ENCODE data around the gene PAGE2.
"Not testable (repeated sequence)": the region's sequence is repeated elsewhere in the genome, so short reads cannot be mapped to it uniquely, and the experiment has no call there.

The PAGE2 gene, protein sequence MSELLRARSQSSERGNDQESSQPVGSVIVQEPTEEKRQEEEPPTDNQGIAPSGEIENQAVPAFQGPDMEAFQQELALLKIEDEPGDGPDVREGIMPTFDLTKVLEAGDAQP

DNA sequence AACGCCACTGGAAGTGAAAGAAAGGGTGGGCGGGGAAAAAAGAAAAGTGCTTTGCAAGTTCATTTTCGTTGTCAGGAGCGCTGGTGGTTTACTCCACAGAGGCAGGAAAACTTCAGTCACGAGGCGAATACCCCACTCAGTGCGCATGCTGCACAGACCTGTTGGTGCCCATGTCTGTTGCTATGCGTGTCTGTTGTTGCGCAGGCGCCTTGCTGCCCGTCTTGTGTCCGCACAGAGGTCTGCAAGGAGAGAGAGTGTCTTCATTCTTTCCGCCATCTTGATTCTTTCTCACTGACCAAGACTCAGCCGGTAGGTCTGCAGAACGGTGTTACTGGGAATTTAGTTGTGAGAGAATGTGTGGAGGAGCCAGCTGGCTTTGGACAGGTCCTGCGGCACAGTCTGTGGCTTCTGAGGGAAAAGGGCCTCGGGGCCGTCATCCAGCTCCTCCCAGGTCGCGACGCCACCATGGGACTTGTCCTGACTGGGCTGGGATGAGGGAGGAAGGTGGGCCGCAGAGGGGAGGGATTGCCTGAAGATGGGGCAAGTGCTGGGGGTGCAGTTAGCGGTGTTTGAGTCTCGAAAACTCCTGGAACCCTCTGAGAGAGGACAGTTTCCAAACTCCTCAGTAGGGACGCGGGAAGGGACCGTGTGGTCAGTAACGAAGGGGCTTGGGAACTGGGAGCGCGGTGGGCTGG, at the start of gene PAGE2:
Gene PAGE2 (plus strand): TSS at position 224 of the 695 bp plus-strand sequence. CDS start 1,003 bp downstream, outside the sequence.
- DNase-seq = no peak

DNA sequence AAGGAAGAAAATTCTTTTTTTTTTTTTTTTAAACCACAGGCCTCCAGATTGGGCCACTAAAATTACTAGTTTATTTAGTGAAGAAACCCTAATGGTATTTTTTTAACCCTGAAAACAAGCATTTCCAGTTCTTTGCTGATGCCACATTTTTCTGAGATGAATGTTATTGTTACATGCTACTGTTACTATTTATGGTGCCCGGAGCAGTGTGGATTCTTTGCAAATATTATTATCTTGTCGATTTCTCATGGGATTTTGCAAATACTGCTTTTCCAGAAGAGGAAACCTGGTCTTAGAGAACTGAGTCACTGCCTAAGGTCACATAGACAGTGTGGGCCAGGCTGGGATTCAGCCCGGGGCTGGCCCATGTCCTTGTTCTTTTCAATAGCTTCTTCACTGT, 49.3 kb upstream of the PAGE2 start:
- no peak for DNase-seq

DNA sequence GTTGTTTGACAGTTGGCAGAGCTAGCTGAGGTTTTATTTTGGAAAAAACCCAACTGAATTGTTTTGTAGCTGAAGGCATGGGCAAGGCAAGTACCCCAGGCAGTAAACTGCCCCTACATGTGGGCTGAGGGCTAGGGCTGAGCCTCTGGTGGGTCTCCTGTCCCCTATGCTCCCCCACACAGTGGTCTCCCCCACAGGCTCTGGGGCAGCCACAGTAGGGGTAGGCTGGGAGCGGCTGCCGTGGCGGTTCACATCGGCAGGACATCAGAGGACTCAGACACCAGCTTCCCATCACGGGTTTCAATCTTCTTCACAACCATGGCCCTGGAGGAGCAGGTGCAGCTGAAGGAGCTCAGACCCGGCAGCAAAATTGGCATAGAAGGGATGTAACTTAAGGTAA, 47.3 kb upstream of the PAGE2 start:
- no peak for DNase-seq

DNA sequence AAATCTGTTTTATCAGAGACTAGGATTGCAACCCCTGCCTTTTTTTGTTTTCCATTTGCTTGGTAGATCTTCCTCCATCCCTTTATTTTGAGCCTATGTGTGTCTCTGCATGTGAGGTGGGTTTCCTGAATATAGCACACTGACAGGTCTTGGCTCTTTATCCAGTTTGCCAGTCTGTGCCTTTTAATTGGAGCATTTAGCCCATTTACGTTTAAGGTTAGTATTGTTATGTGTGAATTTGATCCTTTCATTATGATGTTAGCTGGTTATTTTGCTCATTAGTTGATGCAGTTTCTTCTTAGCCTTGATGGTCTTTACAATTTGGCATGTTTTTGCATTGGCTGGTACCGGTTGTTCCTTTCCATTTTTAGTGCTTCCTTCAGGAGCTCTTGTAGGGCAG, 38.2 kb upstream of the PAGE2 start:
- not testable (repeated sequence) for DNase-seq

DNA sequence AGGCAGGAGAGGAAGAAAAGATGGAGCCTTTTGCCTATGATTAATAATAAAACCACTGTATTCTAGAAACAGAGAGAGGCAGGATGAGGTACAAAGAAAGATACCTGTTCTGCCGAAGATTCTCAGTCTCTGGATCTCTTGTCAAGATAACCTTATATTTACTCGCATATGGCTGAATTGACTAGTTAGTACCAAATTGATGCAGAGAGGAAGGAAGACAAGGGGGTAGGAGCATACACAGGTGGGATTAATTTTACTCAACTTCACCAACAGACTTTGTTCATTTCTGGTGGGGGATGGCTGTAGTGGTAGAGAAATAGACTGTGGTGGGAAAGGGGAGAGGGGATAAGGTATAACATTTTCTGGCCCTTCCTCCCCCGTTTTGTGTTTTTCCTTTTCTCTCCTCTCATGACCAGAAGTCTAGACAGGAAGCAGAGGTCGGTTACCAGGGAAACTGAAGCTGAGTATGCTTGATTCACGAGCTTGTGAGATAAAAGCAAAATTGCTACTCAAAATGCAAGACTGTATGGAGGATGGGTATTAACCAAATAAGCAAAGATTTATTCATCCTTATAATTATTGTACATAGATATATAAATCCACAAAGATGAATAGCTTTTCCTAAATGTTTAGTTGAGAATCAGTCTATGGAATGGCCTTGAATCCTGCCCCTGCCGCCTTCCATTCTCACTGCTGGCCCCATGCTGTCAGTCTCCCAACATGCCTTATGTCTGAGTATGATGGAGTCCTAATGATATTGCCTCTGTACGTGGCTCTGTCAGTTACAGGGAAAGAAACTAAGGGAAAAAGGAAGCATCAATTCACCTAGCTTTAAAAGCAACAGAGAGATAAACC, 31.8 kb upstream of the PAGE2 start:
- DNase-seq = no peak

DNA sequence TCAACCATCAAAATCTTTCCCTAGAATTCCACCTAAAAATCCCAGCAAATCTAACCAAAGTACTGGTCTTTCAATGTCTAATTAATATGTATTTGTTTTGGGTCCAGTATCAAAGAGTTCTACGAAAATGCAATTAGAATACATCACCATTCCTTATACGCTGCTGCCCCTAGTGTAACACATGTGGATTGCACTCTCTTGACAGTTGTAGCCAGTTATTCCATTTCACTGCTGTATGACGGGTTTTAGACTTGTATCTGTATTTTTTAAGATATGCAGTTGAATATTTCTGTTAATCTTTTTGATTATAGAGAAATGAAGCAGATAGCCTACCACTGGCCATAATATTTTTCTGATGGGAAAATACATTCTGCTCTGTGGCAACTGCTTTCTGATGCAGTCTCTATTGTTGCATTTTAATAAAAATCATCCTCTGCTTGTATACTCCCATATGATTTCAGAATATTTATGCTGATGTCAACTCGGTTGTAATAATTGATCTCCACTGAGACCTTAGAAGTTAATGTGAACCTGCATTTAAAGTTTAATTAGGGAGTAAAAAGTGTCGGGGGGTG, 31.1 kb upstream of the PAGE2 start:
- peak; percentile 3 to 27 for DNase-seq

DNA sequence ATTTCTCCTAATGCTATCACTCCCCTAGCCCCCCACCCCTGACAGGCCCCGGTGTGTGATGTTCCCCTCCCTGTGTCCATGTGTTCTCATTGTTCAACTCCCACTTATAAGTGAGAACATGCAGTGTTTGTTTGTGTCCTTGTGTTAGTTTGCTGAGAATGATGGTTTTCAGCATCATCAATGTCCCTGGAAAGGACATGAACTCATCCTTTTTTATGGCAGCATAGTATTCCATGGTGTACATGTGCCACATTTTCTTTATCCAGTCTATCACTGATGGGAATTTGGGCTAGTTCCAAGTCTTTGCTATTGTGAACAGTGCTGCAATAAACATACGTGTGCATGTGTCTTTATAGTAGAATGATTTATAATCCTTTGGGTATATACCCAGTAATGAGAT, 21.6 kb upstream of the PAGE2 start:
- not testable (repeated sequence) for DNase-seq

DNA sequence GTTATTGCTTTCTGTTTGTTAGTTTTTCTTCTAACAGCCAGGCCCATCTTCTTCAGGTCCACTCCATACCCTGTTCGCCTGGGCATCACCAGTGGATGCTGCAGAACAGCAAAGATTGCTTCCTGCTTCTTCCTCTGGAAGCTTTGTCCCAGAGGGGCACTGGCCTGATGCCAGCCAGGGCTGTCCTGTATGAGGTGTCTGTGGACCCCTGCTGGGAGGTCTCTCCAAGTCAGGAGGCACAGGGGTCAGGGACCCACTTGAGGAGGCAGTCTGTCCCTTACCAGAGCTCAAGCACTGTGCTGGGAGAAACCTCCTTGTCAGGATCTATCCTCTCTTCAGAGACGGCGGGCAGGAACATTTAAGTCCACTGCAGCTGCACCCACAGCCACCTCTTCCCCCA, 16.5 kb upstream of the PAGE2 start:
- DNase-seq = no peak

DNA sequence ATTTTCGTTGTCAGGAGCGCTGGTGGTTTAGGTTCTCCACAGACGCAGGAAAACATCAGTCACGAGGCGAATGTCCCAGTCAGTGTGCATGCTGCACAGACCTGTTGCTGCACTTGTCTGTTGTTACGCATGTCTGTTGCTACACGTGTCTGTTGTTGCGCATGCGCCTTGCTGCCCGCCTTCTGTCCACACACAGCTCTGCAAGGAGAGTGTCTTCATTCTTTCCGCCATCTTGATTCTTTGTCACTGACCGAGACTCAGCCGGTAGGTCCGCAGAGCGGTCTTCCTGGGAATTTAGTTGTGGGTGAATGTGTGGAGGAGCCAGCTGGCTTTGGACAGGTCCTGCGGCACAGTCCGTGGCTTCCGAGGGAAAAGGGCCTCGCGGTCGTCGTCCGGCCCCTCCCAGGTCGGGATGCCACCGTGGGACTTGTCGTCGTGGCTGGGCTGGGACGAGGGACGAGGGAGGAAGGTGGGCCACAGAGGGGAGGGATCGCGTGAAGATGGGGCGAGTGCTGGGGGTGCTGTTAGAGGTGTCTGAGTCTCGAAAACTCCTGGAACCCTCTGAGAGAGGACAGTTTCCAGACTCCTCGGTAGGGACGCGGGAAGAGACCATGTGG, 13.9 kb upstream of the PAGE2 start, which contains the start of gene PAGE2B:
Gene PAGE2B (plus strand): TSS at position 180 of the 617 bp plus-strand sequence. CDS start 1,012 bp downstream, outside the sequence.
- DNase-seq = no peak

DNA sequence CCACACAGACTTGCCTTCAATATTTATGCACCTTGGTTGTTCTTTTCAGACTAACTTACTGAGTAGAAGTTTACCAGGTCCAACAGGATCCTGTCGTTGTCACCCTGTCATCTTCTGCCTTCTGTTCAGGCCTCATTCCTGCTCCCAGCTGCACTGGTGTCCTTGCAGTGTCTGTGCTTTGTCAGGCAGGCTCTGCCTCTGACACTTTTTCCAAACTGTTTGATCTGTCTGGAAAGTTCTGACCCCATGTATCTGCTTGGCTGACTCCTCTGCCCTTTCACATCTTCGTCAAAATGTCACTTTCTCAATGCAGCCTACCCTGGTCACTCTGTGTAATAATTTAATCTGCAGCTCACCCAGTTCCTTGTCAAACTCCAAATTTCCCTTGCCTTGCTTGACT, 9.9 kb downstream of the PAGE2 start:
- DNase-seq = no peak

DNA sequence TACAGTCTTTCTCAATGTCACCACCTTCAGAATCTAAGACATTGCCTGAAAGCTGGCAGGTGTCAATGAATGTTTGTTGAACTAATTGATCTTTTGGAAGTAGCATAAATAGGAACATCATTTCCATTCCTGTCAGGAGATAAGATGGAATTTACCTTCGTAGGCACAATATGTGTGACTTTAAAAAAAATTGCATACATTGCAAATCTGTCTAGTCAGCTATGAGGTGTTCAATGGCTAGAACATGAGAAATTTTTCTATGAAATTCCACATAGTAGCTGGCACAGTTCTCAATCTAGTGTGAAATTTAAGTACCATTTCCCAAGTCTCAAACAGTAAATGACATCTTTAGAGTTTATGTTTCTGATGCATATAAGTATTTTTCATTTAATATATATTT, 10.3 kb downstream of the PAGE2 start:
- DNase-seq = no peak

DNA sequence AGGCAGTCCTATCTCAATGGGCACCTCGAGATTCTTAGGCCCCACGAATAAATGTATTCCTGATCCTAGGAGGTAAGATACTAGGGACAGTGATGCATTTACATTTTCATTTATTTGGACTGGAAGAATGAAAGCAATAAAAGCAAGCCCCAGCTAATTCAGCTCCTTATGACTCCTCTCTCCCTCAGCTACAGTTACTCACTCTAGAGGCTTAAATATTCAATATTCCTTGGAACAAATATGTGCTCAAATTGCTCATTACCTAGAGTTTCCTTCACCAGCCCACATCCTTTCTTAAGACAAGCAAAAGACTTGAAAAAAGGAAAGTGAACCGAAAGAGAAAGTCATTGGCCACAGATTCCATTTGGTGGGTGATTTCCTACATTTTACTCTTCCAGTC, 13.9 kb downstream of the PAGE2 start:
- no peak for DNase-seq

DNA sequence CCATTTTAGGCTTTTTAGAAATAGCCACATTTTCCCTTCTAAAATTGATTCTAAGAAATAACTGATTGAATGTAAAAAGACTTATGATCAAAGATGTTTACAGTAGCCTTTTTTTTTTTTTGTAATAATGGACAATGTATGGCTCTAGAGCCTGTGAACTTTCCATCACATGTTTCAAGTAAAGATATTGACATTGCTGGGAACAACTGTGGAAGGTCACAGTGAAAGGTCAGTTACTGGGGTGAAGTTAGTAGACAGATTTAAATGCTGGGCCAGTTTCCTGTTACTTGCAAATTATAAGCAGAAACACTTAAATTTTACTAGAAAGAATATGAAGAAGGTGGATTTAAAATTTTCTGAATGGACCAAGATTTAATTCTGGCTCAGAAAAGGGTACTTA, 18.4 kb downstream of the PAGE2 start:
- no peak for DNase-seq

DNA sequence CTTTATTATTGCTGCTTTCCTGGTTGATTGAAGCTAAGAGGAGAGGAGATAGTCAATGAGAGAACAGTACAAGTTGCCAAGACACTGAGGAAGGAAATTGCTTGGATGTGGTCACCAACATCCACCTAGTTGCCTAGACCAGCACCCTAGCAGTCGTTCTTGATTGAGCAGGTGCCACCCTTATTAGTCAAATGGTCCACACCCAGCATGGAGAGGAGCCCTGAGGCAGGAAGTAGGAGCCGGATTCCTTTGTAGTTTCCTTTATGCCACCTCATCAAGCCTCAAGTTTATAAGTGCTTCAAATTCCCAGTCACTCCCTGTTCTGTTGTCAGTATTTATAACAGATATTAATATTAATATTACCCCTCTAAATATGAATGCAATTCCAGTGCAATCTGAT, 19.1 kb downstream of the PAGE2 start:
- DNase-seq = no peak

DNA sequence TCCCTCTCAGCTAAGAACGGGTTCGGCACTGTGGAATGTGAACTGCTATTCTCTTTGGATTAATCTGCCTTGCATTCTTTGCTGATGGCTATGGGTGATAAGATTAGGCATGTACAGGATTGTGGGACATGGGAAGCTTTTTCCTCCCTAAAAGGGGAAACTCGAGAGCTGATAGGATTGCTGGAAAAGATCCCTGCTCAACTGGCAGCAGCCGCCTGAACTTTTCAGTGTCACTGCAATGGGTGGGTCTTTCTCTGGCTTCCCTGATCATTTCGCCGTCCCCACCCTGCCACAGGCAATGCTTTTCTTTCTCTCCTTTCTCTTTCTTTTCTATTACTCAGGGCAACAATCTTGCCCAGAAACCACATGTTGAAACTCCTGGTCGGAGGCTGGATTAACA, 20.5 kb downstream of the PAGE2 start:
- no peak for DNase-seq

DNA sequence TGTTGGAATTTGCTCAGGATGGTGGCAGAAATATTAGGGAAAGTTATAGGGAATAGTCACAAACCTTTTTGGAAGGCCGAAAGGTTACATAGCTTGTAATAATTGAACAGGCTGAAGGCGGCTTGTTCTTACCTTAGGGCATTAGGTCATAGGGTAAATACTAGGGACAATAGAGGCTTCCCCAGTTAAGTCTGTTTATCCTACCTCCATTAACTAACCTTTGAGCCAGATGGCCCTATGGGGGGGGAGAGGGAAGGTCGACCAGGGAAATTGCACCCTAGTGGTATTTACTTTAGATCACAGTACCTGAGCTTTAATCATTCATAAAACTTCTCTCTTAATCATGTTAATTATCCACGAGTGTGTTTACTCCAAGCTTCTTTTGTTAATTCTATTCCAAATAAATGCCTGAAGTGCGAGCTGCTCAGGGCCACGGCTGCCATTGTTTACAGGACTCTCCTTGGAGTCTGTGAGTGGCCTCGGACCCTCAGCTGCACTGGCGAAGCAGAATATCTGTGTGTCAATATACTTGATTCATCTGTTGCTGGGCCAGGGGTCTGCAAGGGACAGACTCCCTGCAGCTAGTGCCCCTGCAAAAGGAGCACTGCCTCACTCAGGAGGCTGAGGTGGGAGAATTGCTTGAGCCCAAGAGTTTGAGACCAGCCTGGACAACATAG, 22.9 kb downstream of the PAGE2 start:
- no peak for DNase-seq

DNA sequence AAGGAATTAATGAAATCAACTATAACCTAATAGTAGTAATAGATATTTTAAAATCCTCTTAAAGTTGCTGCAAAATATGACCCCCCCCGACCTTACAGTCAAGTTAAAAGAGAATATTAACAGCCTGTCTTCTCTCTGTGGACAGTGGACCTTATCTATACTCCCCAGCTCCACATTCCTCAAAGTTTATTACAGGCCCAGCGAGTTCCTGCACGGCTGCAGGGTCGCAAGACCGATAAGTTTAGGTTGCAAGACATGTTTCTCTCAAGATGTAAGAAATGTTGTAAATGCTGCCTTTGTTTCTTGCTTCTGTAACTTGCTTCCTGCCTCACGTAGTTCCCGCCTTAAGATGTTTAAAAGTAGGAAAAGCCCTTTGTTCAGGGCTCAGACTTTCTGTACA, 27.8 kb downstream of the PAGE2 start:
- not testable (repeated sequence) for DNase-seq

DNA sequence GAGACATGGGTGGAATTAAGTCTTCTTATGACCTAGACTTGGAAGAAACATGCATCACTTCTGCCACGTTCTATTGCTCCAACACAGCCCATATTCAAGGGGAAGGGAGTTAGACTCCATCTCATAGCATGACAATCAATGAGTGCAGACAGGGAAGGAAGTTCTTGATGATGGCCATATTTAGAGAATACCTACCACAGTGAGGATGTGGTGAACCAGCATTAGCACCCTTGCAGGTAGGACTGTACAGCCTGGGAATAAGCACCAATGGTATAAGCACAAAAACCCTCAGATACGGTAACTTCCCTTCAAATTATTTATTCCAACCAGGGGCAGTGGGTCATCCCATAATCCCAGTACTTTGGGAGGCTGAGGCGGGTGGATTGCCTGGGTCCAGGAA, 29.8 kb downstream of the PAGE2 start:
- DNase-seq = no peak

DNA sequence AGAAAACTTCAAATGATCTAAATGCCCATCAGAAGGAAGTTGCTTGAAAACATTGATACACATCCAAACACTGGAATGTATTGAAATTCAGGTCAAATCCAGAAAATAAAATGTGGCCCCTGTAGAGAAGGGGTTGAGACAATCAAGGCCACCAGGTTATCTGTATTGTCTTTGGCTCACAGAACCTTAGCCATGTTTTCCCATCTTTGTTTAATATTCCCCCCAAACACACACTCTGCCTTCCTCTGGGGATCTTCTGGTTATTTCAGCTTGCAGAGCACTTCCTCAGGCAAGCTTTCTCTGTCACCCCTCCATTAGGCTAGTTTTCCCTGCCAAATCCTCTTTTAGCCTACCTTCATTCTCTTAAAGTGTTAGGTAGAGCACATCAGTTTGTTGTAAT, 30.5 kb downstream of the PAGE2 start:
- DNase-seq = no peak

DNA sequence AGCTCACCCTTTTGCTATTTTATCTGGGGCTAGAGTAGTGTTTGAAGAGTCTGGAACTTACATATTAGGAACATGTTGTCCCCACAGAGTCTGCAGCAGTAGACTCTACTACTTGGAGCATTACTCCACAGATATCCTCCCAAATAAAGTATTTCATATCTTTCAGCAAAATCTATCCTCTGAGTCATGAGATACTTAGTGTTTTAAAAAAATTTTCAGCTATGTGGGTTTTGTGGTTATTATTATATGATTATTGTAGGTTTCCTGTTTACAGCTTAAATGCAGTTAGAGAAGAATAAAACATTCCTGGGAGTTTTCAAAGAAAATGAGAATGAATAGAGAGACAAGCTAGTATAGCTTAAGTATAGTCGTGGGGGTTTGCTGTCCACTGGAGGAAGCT, 30.9 kb downstream of the PAGE2 start:
- DNase-seq = no peak

DNA sequence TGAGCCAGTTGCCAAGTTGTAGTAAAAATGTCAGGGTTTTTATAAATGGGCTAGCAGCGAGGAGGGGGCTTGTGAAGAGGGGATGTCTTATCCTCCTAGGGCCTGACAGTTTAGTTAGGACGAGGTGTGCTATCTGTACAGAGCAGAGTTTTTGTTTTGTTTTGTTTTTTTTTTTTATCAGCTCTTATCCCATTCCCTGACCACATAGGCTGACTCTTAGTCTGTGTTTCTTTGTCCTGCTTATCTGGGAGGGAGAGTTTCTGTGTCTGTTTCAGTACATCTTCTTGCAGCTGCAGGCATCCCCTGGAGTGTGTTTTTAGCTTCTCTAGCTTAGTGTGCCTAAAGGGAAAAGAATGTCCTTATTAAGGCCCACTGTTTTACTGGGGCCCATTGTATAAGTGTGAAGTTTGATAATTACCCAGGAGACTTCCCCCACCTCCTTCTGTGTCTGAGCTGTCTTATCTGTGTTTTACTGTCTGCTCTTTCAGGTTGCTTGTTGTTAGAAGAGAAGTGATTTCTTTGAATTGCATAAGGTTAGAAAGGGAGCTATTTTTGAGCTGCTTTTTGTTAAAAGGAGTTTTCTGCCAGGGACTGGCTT, 32.0 kb downstream of the PAGE2 start:
- no peak for DNase-seq

DNA sequence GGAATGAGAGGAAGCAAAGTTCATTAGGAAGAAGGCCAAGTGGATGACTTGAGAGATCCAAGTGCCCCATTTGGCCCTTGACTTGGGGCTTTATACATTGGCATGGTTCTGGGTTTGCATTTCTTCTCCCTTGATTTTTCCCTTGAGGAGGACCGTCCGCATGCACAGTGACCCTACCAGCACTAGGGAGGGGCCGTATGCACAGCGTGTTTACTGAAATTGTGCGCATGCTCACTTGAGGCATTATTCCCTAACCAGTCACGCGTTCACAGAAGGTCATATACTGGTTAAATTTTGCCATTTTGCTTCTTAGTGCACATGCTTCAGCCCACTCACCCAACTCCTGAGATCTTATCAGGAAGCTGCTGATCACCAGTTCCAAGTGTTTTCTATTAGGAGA, 35.1 kb downstream of the PAGE2 start:
- DNase-seq = no peak
